GM23338 (cell line): ENCODE results near the gene SASS6. TPM values are rescaled to one million over a fixed set of nuclear protein-coding genes. Genes with fewer than 3 reads are reported as not detected.

Source experiments
- ATAC-seq: fragments of 200-7000 bp; cut with Tn5 transposase; 3 replicates; pipeline ENCODE4 v1.9.1; 2020
- DNase-seq: peaks from one replicate; pipeline ENCODE4 v3.0.0-alpha.2; 2015; ENCODE audit warnings: low spot score
- H2AFZ ChIP-seq: fragments of 200-600 bp; sonication (generic); 2 replicates; pipeline ENCODE4 v1.8.0; 2016; ENCODE audit warnings: antibody characterized with exemption, mild to moderate bottlenecking, moderate library complexity
- H3F3A ChIP-seq: fragments of 200-600 bp; sonication (generic); replicated peaks from 2 replicates; pipeline ENCODE4 v1.8.0; 2017; ENCODE audit warnings: antibody characterized with exemption, mixed run types, low read depth
- H3K27ac ChIP-seq: fragments of 200-600 bp; sonication (generic); 2 replicates; pipeline ENCODE4 v1.6.1; 2016; ENCODE audit warnings: low read depth
- H3K27me3 ChIP-seq: fragments of 200-600 bp; sonication (generic); 2 replicates; pipeline ENCODE4 v1.8.0; 2016; ENCODE audit warnings: mild to moderate bottlenecking, mixed run types, moderate library complexity; ENCODE audit not compliant: insufficient read depth
- H3K36me3 ChIP-seq: fragments of 200-600 bp; sonication (generic); 2 replicates; pipeline ENCODE4 v1.8.0; 2016; ENCODE audit warnings: mild to moderate bottlenecking; ENCODE audit not compliant: insufficient read depth
- H3K4me1 ChIP-seq: fragments of 200-600 bp; sonication (generic); 2 replicates; pipeline ENCODE4 v1.8.0; 2016; ENCODE audit warnings: mild to moderate bottlenecking, moderate library complexity; ENCODE audit not compliant: insufficient read depth
- H3K4me2 ChIP-seq: fragments of 200-600 bp; sonication (generic); 2 replicates; pipeline ENCODE4 v1.7.1; 2017; ENCODE audit warnings: mixed run types
- H3K4me3 ChIP-seq: fragments of 200-600 bp; sonication (generic); 2 replicates; pipeline ENCODE4 v1.6.1; 2016; ENCODE audit warnings: mixed run types
- H3K79me2 ChIP-seq: fragments of 200-600 bp; sonication (generic); replicated peaks from 2 replicates; pipeline ENCODE4 v1.8.0; 2017; ENCODE audit warnings: mild to moderate bottlenecking; ENCODE audit not compliant: insufficient read depth
- H3K9me2 ChIP-seq: fragments of 200-600 bp; sonication (generic); 2 replicates; pipeline ENCODE4 v1.8.0; 2017; ENCODE audit not compliant: insufficient read depth
- H4K20me1 ChIP-seq: fragments of 200-600 bp; sonication (generic); replicated peaks from 2 replicates; pipeline ENCODE4 v1.8.0; 2017; ENCODE audit warnings: mild to moderate bottlenecking; ENCODE audit not compliant: insufficient read depth
- H3K27ac Mint-ChIP-seq: 2 replicates; pipeline ENCODE4 v1.8.0; 2020; ENCODE audit warnings: inconsistent platforms, mild to moderate bottlenecking, moderate library complexity, mixed read lengths
- H3K27me3 Mint-ChIP-seq: 3 replicates; pipeline ENCODE4 v1.8.0; 2022; ENCODE audit warnings: low read depth, mild to moderate bottlenecking, moderate library complexity, mixed read lengths, inconsistent platforms; ENCODE audit not compliant: insufficient read depth, poor library complexity
- H3K36me3 Mint-ChIP-seq: 3 replicates; pipeline ENCODE4 v1.8.0; 2021; ENCODE audit warnings: low read depth, mild to moderate bottlenecking, inconsistent platforms, moderate library complexity, mixed read lengths
- H3K4me1 Mint-ChIP-seq: 3 replicates; pipeline ENCODE4 v1.8.0; 2020; ENCODE audit warnings: mild to moderate bottlenecking, inconsistent platforms, mixed read lengths
- H3K4me3 Mint-ChIP-seq: 3 replicates; pipeline ENCODE4 v1.8.0; 2021; ENCODE audit warnings: moderate library complexity, mild to moderate bottlenecking, inconsistent platforms, mixed read lengths
- H3K9me3 Mint-ChIP-seq: 3 replicates; pipeline ENCODE4 v1.8.0; 2020; ENCODE audit warnings: moderate library complexity, mild to moderate bottlenecking, inconsistent platforms, mixed read lengths
- CREB1 ChIP-seq: fragments of 250-450 bp; sonication (Bioruptor Pico); IDR thresholded peaks from 2 replicates; pipeline ENCODE4 v1.5.0; 2020; ENCODE audit warnings: low read depth, mild to moderate bottlenecking, moderate library complexity
- ETS1 ChIP-seq: IDR thresholded peaks from 2 replicates; pipeline ENCODE4 v1.6.1; 2016; ENCODE audit warnings: antibody characterized with exemption
- EZH2 ChIP-seq: fragments of 200-600 bp; sonication (generic); IDR thresholded peaks from one replicate; pipeline ENCODE4 v1.8.0; 2017; ENCODE audit warnings: antibody characterized with exemption, mild to moderate bottlenecking, low read depth; ENCODE audit not compliant: unreplicated experiment
- EZH2phosphoT487 ChIP-seq: fragments of 200-600 bp; sonication (generic); IDR thresholded peaks from one replicate; pipeline ENCODE4 v1.8.1; 2018; ENCODE audit warnings: antibody characterized with exemption; ENCODE audit not compliant: unreplicated experiment
- JUNB ChIP-seq: IDR thresholded peaks from one replicate; pipeline ENCODE4 v1.6.1; 2016; ENCODE audit warnings: antibody characterized with exemption; ENCODE audit not compliant: unreplicated experiment
- NANOG ChIP-seq: IDR thresholded peaks from 2 replicates; pipeline ENCODE4 v1.6.1; 2016; ENCODE audit warnings: antibody characterized with exemption, borderline replicate concordance
- POLR2AphosphoS5 ChIP-seq: IDR thresholded peaks from 2 replicates; pipeline ENCODE4 v1.6.1; 2016; ENCODE audit warnings: antibody characterized with exemption, low read depth
- REST ChIP-seq: IDR thresholded peaks from one replicate; pipeline ENCODE4 v1.6.1; 2018; ENCODE audit warnings: antibody characterized with exemption; ENCODE audit not compliant: unreplicated experiment
- STAT1 ChIP-seq: IDR thresholded peaks from one replicate; pipeline ENCODE4 v1.6.1; 2016; ENCODE audit warnings: antibody characterized with exemption; ENCODE audit not compliant: unreplicated experiment
- ZNF114 ChIP-seq: fragments of 250-450 bp; sonication (Bioruptor Pico); IDR thresholded peaks from 2 replicates; pipeline ENCODE4 v1.5.0; 2020; ENCODE audit warnings: mild to moderate bottlenecking, moderate library complexity
- ZNF331 ChIP-seq: fragments of 250-450 bp; sonication (Bioruptor Pico); IDR thresholded peaks from 2 replicates; pipeline ENCODE4 v1.5.0; 2020; ENCODE audit warnings: low read depth, mild to moderate bottlenecking, moderate library complexity
- ZNF462 ChIP-seq: fragments of 250-450 bp; sonication (Bioruptor Pico); IDR thresholded peaks from 2 replicates; pipeline ENCODE4 v1.5.0; 2020; ENCODE audit warnings: mild to moderate bottlenecking, moderate library complexity
- polyA plus RNA-seq: library from polyadenylated mRNA; unstranded; fragments of >200 nt; fragmentation: Nextera tagmentation; extraction: Ambion mirVana; gene quantifications from 2 replicates; pipeline ENCODE4 v1.2.1, GENCODE V29; 2016
- total RNA-seq: library from RNA; depleted of rRNA; stranded (reverse); fragments of >200 nt; shearing (Covaris generic); gene quantifications from 2 replicates; pipeline ENCODE4 v1.2.3, GENCODE V29; 2014
- TF ChIP-seq, protein P1 (sequence below), 2 experiments: fragments of 200-600 bp in 1 of 2; sonication (generic) in 1 of 2; conservative IDR thresholded peaks; 2 replicates each; pipeline versions ENCODE4 v1.5.1 to v1.6.1; 2016 to 2017; ENCODE audit warnings: antibody characterized with exemption in 2 of 2, low read depth in 2 of 2, mild to moderate bottlenecking in 2 of 2, moderate library complexity in 1 of 2

SASS6 gene
- total and polyA plus RNA-seq, 2 experiments from 2014 or later = 17.0 to 21.1 TPM

- ATAC-seq (no peak), DNase-seq (no peak)
- no peaks in the 10 kb centered on the region for H3K27me3 ChIP-seq
- H3K9me2 ChIP-seq = no peaks in the 10 kb centered on the region
- H3K9me3 Mint-ChIP-seq = no peaks in the 10 kb centered on the region
- no peak overlapping the region for H3K4me3 ChIP-seq
- no peak overlapping the region for H3K27ac ChIP-seq
- H3K4me1 Mint-ChIP-seq = peaks cover 3% of the 10 kb centered on the region; the same call in 2 of the 3 replicates
- H3K36me3 ChIP-seq = peaks cover 33% of the 10 kb centered on the region; the same call in 1 of the 2 replicates
- H2AFZ ChIP-seq = no peak overlapping the region
- peaks cover 4% of the 10 kb centered on the region for H3K27me3 Mint-ChIP-seq
- H3K27ac Mint-ChIP-seq = no peak overlapping the region
- H3K4me3 Mint-ChIP-seq = no peak overlapping the region
- H3F3A ChIP-seq = no peaks in the 10 kb centered on the region
- TF ChIP-seq ZNF331 (CRISPR knock-in tag) (no peak), EZH2phosphoT487 (no peak), JUNB (no peak), REST (no peak), NANOG (no peak), EZH2 (no peak), ZNF462 (no peak), CREB1 (no peak), ZNF114 (CRISPR knock-in tag) (no peak), ETS1 (no peak), STAT1 (no peak), POLR2AphosphoS5 (no peak)
- TF ChIP-seq, protein P1, sequence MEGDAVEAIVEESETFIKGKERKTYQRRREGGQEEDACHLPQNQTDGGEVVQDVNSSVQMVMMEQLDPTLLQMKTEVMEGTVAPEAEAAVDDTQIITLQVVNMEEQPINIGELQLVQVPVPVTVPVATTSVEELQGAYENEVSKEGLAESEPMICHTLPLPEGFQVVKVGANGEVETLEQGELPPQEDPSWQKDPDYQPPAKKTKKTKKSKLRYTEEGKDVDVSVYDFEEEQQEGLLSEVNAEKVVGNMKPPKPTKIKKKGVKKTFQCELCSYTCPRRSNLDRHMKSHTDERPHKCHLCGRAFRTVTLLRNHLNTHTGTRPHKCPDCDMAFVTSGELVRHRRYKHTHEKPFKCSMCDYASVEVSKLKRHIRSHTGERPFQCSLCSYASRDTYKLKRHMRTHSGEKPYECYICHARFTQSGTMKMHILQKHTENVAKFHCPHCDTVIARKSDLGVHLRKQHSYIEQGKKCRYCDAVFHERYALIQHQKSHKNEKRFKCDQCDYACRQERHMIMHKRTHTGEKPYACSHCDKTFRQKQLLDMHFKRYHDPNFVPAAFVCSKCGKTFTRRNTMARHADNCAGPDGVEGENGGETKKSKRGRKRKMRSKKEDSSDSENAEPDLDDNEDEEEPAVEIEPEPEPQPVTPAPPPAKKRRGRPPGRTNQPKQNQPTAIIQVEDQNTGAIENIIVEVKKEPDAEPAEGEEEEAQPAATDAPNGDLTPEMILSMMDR (conservative IDR thresholded peaks at IDR 0.05; ENCODE audit: low read depth in 2 of 2) = no peak
- H4K20me1 ChIP-seq = no peaks in the 10 kb centered on the region
- H3K4me1 ChIP-seq = no peaks in the 10 kb centered on the region
- peaks cover 31% of the 10 kb centered on the region; the same call in 2 of the 3 replicates for H3K36me3 Mint-ChIP-seq
- H3K4me2 ChIP-seq = no peak overlapping the region
- no peaks in the 10 kb centered on the region for H3K79me2 ChIP-seq
Measured at GRCh38 chr1:100080331-100080730, 52.4 kb downstream of the SASS6 start.
